ENCODE measurements around the gene C16orf90. TPM values are rescaled to one million over a fixed set of nuclear protein-coding genes. Genes with fewer than 3 reads are reported as not detected.
"Not testable (repeated sequence)": the region's sequence is repeated elsewhere in the genome, so short reads cannot be mapped to it uniquely, and the experiment has no call there.

C16orf90 gene
- total and polyA plus RNA-seq, 7 donors: not detected

- Histone ChIP-seq H3K36me3 (ENCODE audit: insufficient read depth in 1 of 2, low read depth in 1 of 2) (peaks cover 0 to 68% of the 10 kb centered on the region in 2 donors), H3K9me3 (no peaks in the 10 kb centered on the region), H3K4me3 (no peak overlapping the region), H3K4me1 (no peaks in the 10 kb centered on the region), H3K27ac (no peak overlapping the region), H3K27me3 (ENCODE audit: insufficient read depth in 3 of 3, low read length in 2 of 3) (no peaks in the 10 kb centered on the region)
- 97 to 98% (median 98%) methylated on average over 12 of the region's 12 CpGs for WGBS, 3 donors
- DNase-seq (no peak), ATAC-seq (no peak)
- TF ChIP-seq, protein P1, sequence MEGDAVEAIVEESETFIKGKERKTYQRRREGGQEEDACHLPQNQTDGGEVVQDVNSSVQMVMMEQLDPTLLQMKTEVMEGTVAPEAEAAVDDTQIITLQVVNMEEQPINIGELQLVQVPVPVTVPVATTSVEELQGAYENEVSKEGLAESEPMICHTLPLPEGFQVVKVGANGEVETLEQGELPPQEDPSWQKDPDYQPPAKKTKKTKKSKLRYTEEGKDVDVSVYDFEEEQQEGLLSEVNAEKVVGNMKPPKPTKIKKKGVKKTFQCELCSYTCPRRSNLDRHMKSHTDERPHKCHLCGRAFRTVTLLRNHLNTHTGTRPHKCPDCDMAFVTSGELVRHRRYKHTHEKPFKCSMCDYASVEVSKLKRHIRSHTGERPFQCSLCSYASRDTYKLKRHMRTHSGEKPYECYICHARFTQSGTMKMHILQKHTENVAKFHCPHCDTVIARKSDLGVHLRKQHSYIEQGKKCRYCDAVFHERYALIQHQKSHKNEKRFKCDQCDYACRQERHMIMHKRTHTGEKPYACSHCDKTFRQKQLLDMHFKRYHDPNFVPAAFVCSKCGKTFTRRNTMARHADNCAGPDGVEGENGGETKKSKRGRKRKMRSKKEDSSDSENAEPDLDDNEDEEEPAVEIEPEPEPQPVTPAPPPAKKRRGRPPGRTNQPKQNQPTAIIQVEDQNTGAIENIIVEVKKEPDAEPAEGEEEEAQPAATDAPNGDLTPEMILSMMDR (IDR thresholded peaks at IDR 0.05): no peak
- intact Hi-C loops (cut with DNase I): loop anchor here in 1 of 2 donors (10.0 kb wide), 1 partner anchor 224 kb away; no protein-coding TSS in a partner anchor
Measured at GRCh38 chr16:3530371-3530914, 35.2 kb upstream of the C16orf90 start.

GRCh38 chr16:3529175-3529574 lies 33.9 kb upstream of the C16orf90 start:
- H3K9me3 ChIP-seq: no peaks in the 10 kb centered on the region
- H3K4me3 ChIP-seq: no peak overlapping the region
- peaks cover 0 to 80% of the 10 kb centered on the region in 2 donors for H3K36me3 ChIP-seq (ENCODE audit: insufficient read depth in 1 of 2, low read depth in 1 of 2)
- H3K4me1 ChIP-seq: no peaks in the 10 kb centered on the region
- ATAC-seq (no peak), DNase-seq (no peak)
- TF ChIP-seq, protein P1 (IDR thresholded peaks at IDR 0.05): no peak
- intact Hi-C loops (cut with DNase I): loop anchor here in 1 of 2 donors (5.0 to 10.0 kb wide), 2 partner anchors 83 to 346 kb away; partner anchors contain the start of gene SLX4
- H3K27ac ChIP-seq: no peak overlapping the region
- no peaks in the 10 kb centered on the region for H3K27me3 ChIP-seq (ENCODE audit: insufficient read depth in 3 of 3, low read length in 2 of 3)

DNA sequence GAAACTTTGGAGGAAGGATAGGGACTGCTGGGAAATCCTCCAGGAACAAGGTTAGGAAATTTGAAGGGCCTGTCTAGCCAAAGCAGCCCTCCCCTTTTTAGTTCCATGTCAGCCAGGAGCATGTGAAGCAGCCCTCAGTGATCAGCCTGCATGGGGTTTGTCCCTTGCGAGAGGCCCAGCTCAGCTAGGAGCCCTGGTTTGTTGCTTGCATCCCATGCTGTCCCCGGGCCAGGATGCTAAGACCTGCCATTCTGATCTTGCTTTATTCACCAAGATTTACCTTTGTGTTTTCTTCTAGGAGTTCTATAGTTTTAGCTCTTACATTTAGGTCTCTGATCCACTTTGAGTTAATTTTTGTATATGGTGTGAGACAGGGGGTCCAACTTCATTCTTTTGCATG lies 33.1 kb upstream of the C16orf90 start:
- DNase-seq (no peak), ATAC-seq (no peak)
- intact Hi-C loops (cut with DNase I): loop anchor here in 1 of 2 donors (5.0 to 10.0 kb wide), 2 partner anchors 84 to 346 kb away; partner anchors contain the start of gene SLX4
- H3K4me1 ChIP-seq: no peaks in the 10 kb centered on the region
- no peak overlapping the region for H3K4me3 ChIP-seq
- TF ChIP-seq, protein P1 (IDR thresholded peaks at IDR 0.05): no peak
- no peaks in the 10 kb centered on the region for H3K27me3 ChIP-seq (ENCODE audit: insufficient read depth in 3 of 3, low read length in 2 of 3)
- no peaks in the 10 kb centered on the region for H3K9me3 ChIP-seq
- WGBS, 3 donors: 90 to 98% (median 98%) methylated on average over 2 of the region's 2 CpGs
- peaks cover 0 to 80% of the 10 kb centered on the region in 2 donors for H3K36me3 ChIP-seq (ENCODE audit: insufficient read depth in 1 of 2, low read depth in 1 of 2)
- H3K27ac ChIP-seq: no peak overlapping the region

DNA sequence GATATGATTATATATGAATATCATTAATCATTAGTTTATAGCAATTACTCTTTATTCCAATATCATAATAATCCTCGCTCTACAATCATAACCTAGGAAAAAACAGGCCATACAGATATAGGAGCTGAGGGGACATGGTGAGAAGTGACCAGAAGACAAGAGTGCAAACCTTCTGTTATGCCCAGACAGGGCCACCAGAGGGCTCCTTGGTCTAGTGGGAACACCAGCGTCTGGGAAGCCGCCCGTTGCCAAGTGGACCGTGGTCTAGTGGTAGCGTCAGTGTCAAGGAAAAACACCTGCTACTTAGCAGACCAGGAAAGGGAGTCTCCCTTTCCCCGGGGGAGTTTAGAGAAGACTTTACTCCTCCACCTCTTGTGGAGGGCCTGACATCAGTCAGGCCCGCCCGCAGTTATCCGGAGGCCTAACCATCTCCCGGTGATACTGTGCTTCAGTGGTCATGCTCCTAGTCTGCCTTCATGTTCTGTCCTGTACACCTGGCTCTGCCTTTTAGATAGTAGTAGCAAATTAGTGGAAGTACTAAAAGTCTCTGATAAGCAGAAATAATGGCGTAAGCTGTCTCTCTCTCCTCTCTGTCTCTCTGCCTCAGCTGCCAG lies 32.0 kb upstream of the C16orf90 start:
- peaks cover 0 to 80% of the 10 kb centered on the region in 2 donors for H3K36me3 ChIP-seq (ENCODE audit: insufficient read depth in 1 of 2, low read depth in 1 of 2)
- 47 to 59% (median 48%) methylated on average over 11 to 12 of the region's 12 CpGs for WGBS, 3 donors
- not testable (repeated sequence) for H3K4me3 ChIP-seq; H3K9me3 ChIP-seq; H3K4me1 ChIP-seq; H3K27me3 ChIP-seq (ENCODE audit: insufficient read depth in 3 of 3, low read length in 2 of 3)
- intact Hi-C loops (cut with DNase I): loop anchor here in 1 of 2 donors (5.0 to 10.0 kb wide), 2 partner anchors 85 to 347 kb away; partner anchors contain the start of gene SLX4
- TF ChIP-seq, protein P1 (IDR thresholded peaks at IDR 0.05): peak; percentile 82
- ATAC-seq: peak in 3 of 4 donors; percentile 39 to 82 (median 53)
- H3K27ac ChIP-seq: peak overlapping the region; percentile 55
- DNase-seq: peak; percentile 83 to 93

Measured in psoas muscle (tissue), 8 donors.